Panc1 (cell line): ENCODE results near the gene IRX4. TPM values are rescaled to one million over a fixed set of nuclear protein-coding genes. Genes with fewer than 3 reads are reported as not detected.

Experiments used
- ATAC-seq: fragments of 200-7000 bp; cut with Tn5 transposase; 2 replicates; pipeline ENCODE4 v1.9.1; 2020; ENCODE audit warnings: mild to moderate bottlenecking, moderate library complexity
- BruUV-seq: library from RNA; stranded (reverse); fragments of 400-500 nt; replicated peaks from 2 replicates; lab custom pipeline; 2021; lab: Mats Ljungman, UMichigan
- CTCF ChIA-PET: fragments of 300-600 bp; sonication (Branson Sonifier 250); formaldehyde crosslinking; loops from one replicate; lab custom pipeline; 2022; ENCODE audit warnings: antibody characterized with exemption; lab: Charles Lee
- POLR2A ChIA-PET: fragments of 300-600 bp; sonication (Branson Sonifier 250); formaldehyde crosslinking; loops from one replicate; lab custom pipeline; 2022; ENCODE audit warnings: antibody characterized with exemption; lab: Charles Lee
- DNase-seq: peaks from one replicate; pipeline ENCODE4 v3.0.0-alpha.2; 2010; ENCODE audit warnings: low read depth, low spot score
- H3K27ac ChIP-seq: 2 replicates; pipeline ENCODE4 v1.5.1; 2011; ENCODE audit warnings: mild to moderate bottlenecking, low read length, inconsistent platforms
- H3K27me3 ChIP-seq: fragments of 200-500 bp; sonication (Bioruptor generic); 2 replicates; pipeline ENCODE4 v1.6.0; 2014; ENCODE audit warnings: low read length, inconsistent platforms; ENCODE audit not compliant: control insufficient read depth, insufficient read depth
- H3K36me3 ChIP-seq: fragments of 200-500 bp; sonication (Bioruptor generic); 2 replicates; pipeline ENCODE4 v1.5.1; 2014; ENCODE audit warnings: inconsistent platforms, mild to moderate bottlenecking, low read length, moderate library complexity; ENCODE audit not compliant: control insufficient read depth, insufficient read depth
- H3K4me1 ChIP-seq: 2 replicates; pipeline ENCODE4 v1.5.1; 2011; ENCODE audit warnings: inconsistent platforms, mild to moderate bottlenecking, low read length, moderate library complexity; ENCODE audit not compliant: control insufficient read depth, insufficient read depth
- H3K4me3 ChIP-seq, 2 experiments: 2 replicates each; pipeline ENCODE4 v1.5.1; 2011 to 2012; ENCODE audit warnings: low read depth in 2 of 2, low read length in 2 of 2, mild to moderate bottlenecking in 2 of 2, inconsistent platforms in 1 of 2, moderate library complexity in 1 of 2
- H3K9me3 ChIP-seq: fragments of 200-500 bp; sonication (Bioruptor generic); 2 replicates; pipeline ENCODE4 v1.5.1; 2014; ENCODE audit warnings: low read depth, mild to moderate bottlenecking, inconsistent platforms, low read length, moderate library complexity; ENCODE audit not compliant: control insufficient read depth, insufficient read depth
- POLR2AphosphoS5 ChIP-seq: IDR thresholded peaks from 2 replicates; pipeline ENCODE4 v1.6.1; 2012; ENCODE audit warnings: mild to moderate bottlenecking, low read depth, low read length, moderate library complexity
- SIN3A ChIP-seq: IDR thresholded peaks from 2 replicates; pipeline ENCODE4 v1.6.1; 2012; ENCODE audit warnings: low read depth, mild to moderate bottlenecking, low read length, moderate library complexity, borderline replicate concordance; ENCODE audit not compliant: insufficient read depth
- TCF7L2 ChIP-seq: IDR thresholded peaks from 2 replicates; pipeline ENCODE4 v1.6.1; 2011; ENCODE audit warnings: mild to moderate bottlenecking, low read depth, low read length, inconsistent platforms
- in situ Hi-C: cut with HindIII; loops from 2 replicates; pipeline ENCODE4 v1.10.0; 2016; ENCODE audit warnings: low sequenced_read_pairs, low pct_unique_long_range_greater_than_20kb
- intact Hi-C: fragments of 100-400 bp; cut with micrococcal nuclease; formaldehyde crosslinking; loops from one replicate; pipeline ENCODE4 v1.10.0; 2022; ENCODE audit not compliant: unreplicated experiment
- total RNA-seq: library from RNA; stranded (reverse); gene quantifications from one replicate; pipeline ENCODE4 v1.2.1, GENCODE V29; 2021; ENCODE audit not compliant: unreplicated experiment
- TF ChIP-seq, protein P1 (sequence below), 2 experiments: IDR thresholded peaks; 2 replicates each; pipeline ENCODE4 v1.6.1; 2011 to 2012; ENCODE audit warnings: low read depth in 2 of 2, control low read depth in 1 of 2, low read length in 1 of 2, mild to moderate bottlenecking in 1 of 2, moderate library complexity in 1 of 2; ENCODE audit not compliant: insufficient read depth in 1 of 2
- TF ChIP-seq, protein P2 (sequence below): fragments of 450-650 bp; IDR thresholded peaks from 2 replicates; pipeline ENCODE4 v1.5.1; 2017; ENCODE audit warnings: mild to moderate bottlenecking

The IRX4 gene
- total RNA-seq, 1 experiment from 2014 or later: 0.18 TPM

DNA sequence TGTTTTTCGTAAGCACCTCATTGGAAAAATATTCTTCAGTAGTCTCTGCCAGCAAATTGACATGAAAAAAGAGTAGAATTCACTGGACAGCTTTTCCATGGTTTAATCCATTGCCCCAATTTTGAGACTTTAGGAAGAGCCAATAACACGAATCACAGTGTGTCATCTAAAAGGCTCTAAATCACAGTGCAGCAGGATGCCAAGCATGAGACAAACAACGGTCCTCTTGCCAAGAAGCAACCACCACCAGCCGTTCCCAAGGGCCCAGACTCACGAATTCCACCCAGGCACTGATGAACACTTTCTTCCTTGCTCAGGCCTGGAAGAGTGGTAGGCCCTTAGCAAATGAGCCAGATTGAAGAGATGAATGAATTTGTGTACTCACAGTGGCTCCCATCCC, 18.3 kb upstream of the IRX4 start:
- TF ChIP-seq, protein P1, sequence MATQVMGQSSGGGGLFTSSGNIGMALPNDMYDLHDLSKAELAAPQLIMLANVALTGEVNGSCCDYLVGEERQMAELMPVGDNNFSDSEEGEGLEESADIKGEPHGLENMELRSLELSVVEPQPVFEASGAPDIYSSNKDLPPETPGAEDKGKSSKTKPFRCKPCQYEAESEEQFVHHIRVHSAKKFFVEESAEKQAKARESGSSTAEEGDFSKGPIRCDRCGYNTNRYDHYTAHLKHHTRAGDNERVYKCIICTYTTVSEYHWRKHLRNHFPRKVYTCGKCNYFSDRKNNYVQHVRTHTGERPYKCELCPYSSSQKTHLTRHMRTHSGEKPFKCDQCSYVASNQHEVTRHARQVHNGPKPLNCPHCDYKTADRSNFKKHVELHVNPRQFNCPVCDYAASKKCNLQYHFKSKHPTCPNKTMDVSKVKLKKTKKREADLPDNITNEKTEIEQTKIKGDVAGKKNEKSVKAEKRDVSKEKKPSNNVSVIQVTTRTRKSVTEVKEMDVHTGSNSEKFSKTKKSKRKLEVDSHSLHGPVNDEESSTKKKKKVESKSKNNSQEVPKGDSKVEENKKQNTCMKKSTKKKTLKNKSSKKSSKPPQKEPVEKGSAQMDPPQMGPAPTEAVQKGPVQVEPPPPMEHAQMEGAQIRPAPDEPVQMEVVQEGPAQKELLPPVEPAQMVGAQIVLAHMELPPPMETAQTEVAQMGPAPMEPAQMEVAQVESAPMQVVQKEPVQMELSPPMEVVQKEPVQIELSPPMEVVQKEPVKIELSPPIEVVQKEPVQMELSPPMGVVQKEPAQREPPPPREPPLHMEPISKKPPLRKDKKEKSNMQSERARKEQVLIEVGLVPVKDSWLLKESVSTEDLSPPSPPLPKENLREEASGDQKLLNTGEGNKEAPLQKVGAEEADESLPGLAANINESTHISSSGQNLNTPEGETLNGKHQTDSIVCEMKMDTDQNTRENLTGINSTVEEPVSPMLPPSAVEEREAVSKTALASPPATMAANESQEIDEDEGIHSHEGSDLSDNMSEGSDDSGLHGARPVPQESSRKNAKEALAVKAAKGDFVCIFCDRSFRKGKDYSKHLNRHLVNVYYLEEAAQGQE (IDR thresholded peaks at IDR 0.05; ENCODE audit: insufficient read depth in 1 of 2, low read depth in 2 of 2, low read length in 1 of 2): no peak
- TF ChIP-seq, protein P2, sequence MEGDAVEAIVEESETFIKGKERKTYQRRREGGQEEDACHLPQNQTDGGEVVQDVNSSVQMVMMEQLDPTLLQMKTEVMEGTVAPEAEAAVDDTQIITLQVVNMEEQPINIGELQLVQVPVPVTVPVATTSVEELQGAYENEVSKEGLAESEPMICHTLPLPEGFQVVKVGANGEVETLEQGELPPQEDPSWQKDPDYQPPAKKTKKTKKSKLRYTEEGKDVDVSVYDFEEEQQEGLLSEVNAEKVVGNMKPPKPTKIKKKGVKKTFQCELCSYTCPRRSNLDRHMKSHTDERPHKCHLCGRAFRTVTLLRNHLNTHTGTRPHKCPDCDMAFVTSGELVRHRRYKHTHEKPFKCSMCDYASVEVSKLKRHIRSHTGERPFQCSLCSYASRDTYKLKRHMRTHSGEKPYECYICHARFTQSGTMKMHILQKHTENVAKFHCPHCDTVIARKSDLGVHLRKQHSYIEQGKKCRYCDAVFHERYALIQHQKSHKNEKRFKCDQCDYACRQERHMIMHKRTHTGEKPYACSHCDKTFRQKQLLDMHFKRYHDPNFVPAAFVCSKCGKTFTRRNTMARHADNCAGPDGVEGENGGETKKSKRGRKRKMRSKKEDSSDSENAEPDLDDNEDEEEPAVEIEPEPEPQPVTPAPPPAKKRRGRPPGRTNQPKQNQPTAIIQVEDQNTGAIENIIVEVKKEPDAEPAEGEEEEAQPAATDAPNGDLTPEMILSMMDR: no peak
- TF ChIP-seq POLR2AphosphoS5 (no peak), TCF7L2 (no peak), SIN3A (no peak)
- H3K36me3 ChIP-seq: no peaks in the 10 kb centered on the region
- POLR2A ChIA-PET: no interaction called here
- no peaks in the 10 kb centered on the region for H3K4me1 ChIP-seq
- no TSS peak for BruUV-seq
- in situ Hi-C loops (no loop called here), intact Hi-C loops (no loop called here)
- ATAC-seq (no peak), DNase-seq (no peak)
- no peak overlapping the region for H3K4me3 ChIP-seq
- H3K9me3 ChIP-seq: 0 out of 2 replicates have a peak, but pooled peaks cover 5% of the 10 kb centered on the region
- no peaks in the 10 kb centered on the region for H3K27me3 ChIP-seq
- H3K27ac ChIP-seq: no peak overlapping the region
- CTCF ChIA-PET: no interaction called here

GRCh38 chr5:1899201-1899600, 16.5 kb upstream of the IRX4 start:
- DNase-seq (no peak), ATAC-seq (no peak)
- Histone ChIP-seq H3K27me3 (no peaks in the 10 kb centered on the region), H3K4me1 (no peaks in the 10 kb centered on the region), H3K9me3 (no peaks in the 10 kb centered on the region), H3K36me3 (no peaks in the 10 kb centered on the region), H3K27ac (no peak overlapping the region), H3K4me3 (no peak overlapping the region)
- intact Hi-C loops (no loop called here), in situ Hi-C loops (no loop called here)
- TF ChIP-seq, protein P2: no peak
- TF ChIP-seq TCF7L2 (no peak), SIN3A (no peak), POLR2AphosphoS5 (no peak)
- TF ChIP-seq, protein P1 (IDR thresholded peaks at IDR 0.05; ENCODE audit: insufficient read depth in 1 of 2, low read depth in 2 of 2, low read length in 1 of 2): no peak
- ChIA-PET POLR2A (no interaction called here), CTCF (no interaction called here)
- no TSS peak for BruUV-seq
